GM23338 (cell line): ENCODE results near the gene PRELID1. TPM values are rescaled to one million over a fixed set of nuclear protein-coding genes. Genes with fewer than 3 reads are reported as not detected.

Experiments used
- ATAC-seq: fragments of 200-7000 bp; cut with Tn5 transposase; 3 replicates; pipeline ENCODE4 v1.9.1; 2020
- DNase-seq: peaks from one replicate; pipeline ENCODE4 v3.0.0-alpha.2; 2015; ENCODE audit warnings: low spot score
- H2AFZ ChIP-seq: fragments of 200-600 bp; sonication (generic); 2 replicates; pipeline ENCODE4 v1.8.0; 2016; ENCODE audit warnings: antibody characterized with exemption, mild to moderate bottlenecking, moderate library complexity
- H3F3A ChIP-seq: fragments of 200-600 bp; sonication (generic); replicated peaks from 2 replicates; pipeline ENCODE4 v1.8.0; 2017; ENCODE audit warnings: antibody characterized with exemption, mixed run types, low read depth
- H3K27ac ChIP-seq: fragments of 200-600 bp; sonication (generic); 2 replicates; pipeline ENCODE4 v1.6.1; 2016; ENCODE audit warnings: low read depth
- H3K27me3 ChIP-seq: fragments of 200-600 bp; sonication (generic); 2 replicates; pipeline ENCODE4 v1.8.0; 2016; ENCODE audit warnings: mild to moderate bottlenecking, mixed run types, moderate library complexity; ENCODE audit not compliant: insufficient read depth
- H3K36me3 ChIP-seq: fragments of 200-600 bp; sonication (generic); 2 replicates; pipeline ENCODE4 v1.8.0; 2016; ENCODE audit warnings: mild to moderate bottlenecking; ENCODE audit not compliant: insufficient read depth
- H3K4me1 ChIP-seq: fragments of 200-600 bp; sonication (generic); 2 replicates; pipeline ENCODE4 v1.8.0; 2016; ENCODE audit warnings: mild to moderate bottlenecking, moderate library complexity; ENCODE audit not compliant: insufficient read depth
- H3K4me2 ChIP-seq: fragments of 200-600 bp; sonication (generic); 2 replicates; pipeline ENCODE4 v1.7.1; 2017; ENCODE audit warnings: mixed run types
- H3K4me3 ChIP-seq: fragments of 200-600 bp; sonication (generic); 2 replicates; pipeline ENCODE4 v1.6.1; 2016; ENCODE audit warnings: mixed run types
- H3K79me2 ChIP-seq: fragments of 200-600 bp; sonication (generic); replicated peaks from 2 replicates; pipeline ENCODE4 v1.8.0; 2017; ENCODE audit warnings: mild to moderate bottlenecking; ENCODE audit not compliant: insufficient read depth
- H3K9me2 ChIP-seq: fragments of 200-600 bp; sonication (generic); 2 replicates; pipeline ENCODE4 v1.8.0; 2017; ENCODE audit not compliant: insufficient read depth
- H4K20me1 ChIP-seq: fragments of 200-600 bp; sonication (generic); replicated peaks from 2 replicates; pipeline ENCODE4 v1.8.0; 2017; ENCODE audit warnings: mild to moderate bottlenecking; ENCODE audit not compliant: insufficient read depth
- H3K27ac Mint-ChIP-seq: 2 replicates; pipeline ENCODE4 v1.8.0; 2020; ENCODE audit warnings: inconsistent platforms, mild to moderate bottlenecking, moderate library complexity, mixed read lengths
- H3K27me3 Mint-ChIP-seq: 3 replicates; pipeline ENCODE4 v1.8.0; 2022; ENCODE audit warnings: low read depth, mild to moderate bottlenecking, moderate library complexity, mixed read lengths, inconsistent platforms; ENCODE audit not compliant: insufficient read depth, poor library complexity
- H3K36me3 Mint-ChIP-seq: 3 replicates; pipeline ENCODE4 v1.8.0; 2021; ENCODE audit warnings: low read depth, mild to moderate bottlenecking, inconsistent platforms, moderate library complexity, mixed read lengths
- H3K4me1 Mint-ChIP-seq: 3 replicates; pipeline ENCODE4 v1.8.0; 2020; ENCODE audit warnings: mild to moderate bottlenecking, inconsistent platforms, mixed read lengths
- H3K4me3 Mint-ChIP-seq: 3 replicates; pipeline ENCODE4 v1.8.0; 2021; ENCODE audit warnings: moderate library complexity, mild to moderate bottlenecking, inconsistent platforms, mixed read lengths
- H3K9me3 Mint-ChIP-seq: 3 replicates; pipeline ENCODE4 v1.8.0; 2020; ENCODE audit warnings: moderate library complexity, mild to moderate bottlenecking, inconsistent platforms, mixed read lengths
- CREB1 ChIP-seq: fragments of 250-450 bp; sonication (Bioruptor Pico); IDR thresholded peaks from 2 replicates; pipeline ENCODE4 v1.5.0; 2020; ENCODE audit warnings: low read depth, mild to moderate bottlenecking, moderate library complexity
- CTCF ChIP-seq, 2 experiments: fragments of 200-600 bp in 1 of 2; sonication (generic) in 1 of 2; conservative IDR thresholded peaks; 2 replicates each; pipeline versions ENCODE4 v1.5.1 to v1.6.1; 2016 to 2017; ENCODE audit warnings: antibody characterized with exemption in 2 of 2, low read depth in 2 of 2, mild to moderate bottlenecking in 2 of 2, moderate library complexity in 1 of 2
- ETS1 ChIP-seq: IDR thresholded peaks from 2 replicates; pipeline ENCODE4 v1.6.1; 2016; ENCODE audit warnings: antibody characterized with exemption
- EZH2 ChIP-seq: fragments of 200-600 bp; sonication (generic); IDR thresholded peaks from one replicate; pipeline ENCODE4 v1.8.0; 2017; ENCODE audit warnings: antibody characterized with exemption, mild to moderate bottlenecking, low read depth; ENCODE audit not compliant: unreplicated experiment
- EZH2phosphoT487 ChIP-seq: fragments of 200-600 bp; sonication (generic); IDR thresholded peaks from one replicate; pipeline ENCODE4 v1.8.1; 2018; ENCODE audit warnings: antibody characterized with exemption; ENCODE audit not compliant: unreplicated experiment
- JUNB ChIP-seq: IDR thresholded peaks from one replicate; pipeline ENCODE4 v1.6.1; 2016; ENCODE audit warnings: antibody characterized with exemption; ENCODE audit not compliant: unreplicated experiment
- NANOG ChIP-seq: IDR thresholded peaks from 2 replicates; pipeline ENCODE4 v1.6.1; 2016; ENCODE audit warnings: antibody characterized with exemption, borderline replicate concordance
- POLR2AphosphoS5 ChIP-seq: IDR thresholded peaks from 2 replicates; pipeline ENCODE4 v1.6.1; 2016; ENCODE audit warnings: antibody characterized with exemption, low read depth
- REST ChIP-seq: IDR thresholded peaks from one replicate; pipeline ENCODE4 v1.6.1; 2018; ENCODE audit warnings: antibody characterized with exemption; ENCODE audit not compliant: unreplicated experiment
- STAT1 ChIP-seq: IDR thresholded peaks from one replicate; pipeline ENCODE4 v1.6.1; 2016; ENCODE audit warnings: antibody characterized with exemption; ENCODE audit not compliant: unreplicated experiment
- ZNF114 ChIP-seq: fragments of 250-450 bp; sonication (Bioruptor Pico); IDR thresholded peaks from 2 replicates; pipeline ENCODE4 v1.5.0; 2020; ENCODE audit warnings: mild to moderate bottlenecking, moderate library complexity
- ZNF331 ChIP-seq: fragments of 250-450 bp; sonication (Bioruptor Pico); IDR thresholded peaks from 2 replicates; pipeline ENCODE4 v1.5.0; 2020; ENCODE audit warnings: low read depth, mild to moderate bottlenecking, moderate library complexity
- ZNF462 ChIP-seq: fragments of 250-450 bp; sonication (Bioruptor Pico); IDR thresholded peaks from 2 replicates; pipeline ENCODE4 v1.5.0; 2020; ENCODE audit warnings: mild to moderate bottlenecking, moderate library complexity
- polyA plus RNA-seq: library from polyadenylated mRNA; unstranded; fragments of >200 nt; fragmentation: Nextera tagmentation; extraction: Ambion mirVana; gene quantifications from 2 replicates; pipeline ENCODE4 v1.2.1, GENCODE V29; 2016
- total RNA-seq: library from RNA; depleted of rRNA; stranded (reverse); fragments of >200 nt; shearing (Covaris generic); gene quantifications from 2 replicates; pipeline ENCODE4 v1.2.3, GENCODE V29; 2014

The PRELID1 gene
- total and polyA plus RNA-seq, 2 experiments from 2014 or later, result 328 to 349 TPM

GRCh38 chr5:177291735-177292134, 11.9 kb upstream of the PRELID1 start:
- Histone ChIP-seq H3K79me2 (peaks cover 13% of the 10 kb centered on the region; the same call in 1 of the 2 replicates), H3K36me3 (peaks cover 75% of the 10 kb centered on the region), H3K27ac (no peak overlapping the region), H4K20me1 (peaks cover 47% of the 10 kb centered on the region), H3K4me3 (no peak overlapping the region), H3F3A (peaks cover 25% of the 10 kb centered on the region), H3K27me3 (no peaks in the 10 kb centered on the region), H3K4me2 (no peak overlapping the region), H3K4me1 (peaks cover 3% of the 10 kb centered on the region), H2AFZ (no peak overlapping the region), H3K9me2 (no peaks in the 10 kb centered on the region)
- ATAC-seq, result no peak
- Mint-ChIP-seq H3K9me3 (no peaks in the 10 kb centered on the region), H3K27me3 (peaks cover 16% of the 10 kb centered on the region), H3K27ac (no peak overlapping the region), H3K36me3 (peaks cover 95% of the 10 kb centered on the region), H3K4me1 (peaks cover 9% of the 10 kb centered on the region), H3K4me3 (no peak overlapping the region)
- no peak for DNase-seq
- no peak for TF ChIP-seq CREB1 (CRISPR knock-in tag)
- TF ChIP-seq CTCF (conservative IDR thresholded peaks at IDR 0.05; ENCODE audit: low read depth in 2 of 2), result no peak
- TF ChIP-seq JUNB, result no peak
- TF ChIP-seq ZNF114 (CRISPR knock-in tag), result no peak
- TF ChIP-seq NANOG, result no peak
- no peak for TF ChIP-seq ZNF331 (CRISPR knock-in tag)
- TF ChIP-seq EZH2phosphoT487, result no peak
- TF ChIP-seq EZH2, result no peak
- no peak for TF ChIP-seq ZNF462 (CRISPR knock-in tag)
- TF ChIP-seq POLR2AphosphoS5, result no peak
- TF ChIP-seq STAT1, result no peak
- TF ChIP-seq REST, result no peak
- no peak for TF ChIP-seq ETS1
